H9 (cell line): ENCODE data around the gene SYDE1. TPM values are rescaled to one million over a fixed set of nuclear protein-coding genes. Genes with fewer than 3 reads are reported as not detected.

Experiments
- DNase-seq: peaks from one replicate; pipeline ENCODE4 v3.0.0-alpha.2; 2017
- H2AFZ ChIP-seq: one replicate; pipeline ENCODE4 v1.6.1; 2013; ENCODE audit warnings: mild to moderate bottlenecking, low read length, control low read depth, moderate library complexity
- H2AK5ac ChIP-seq: 2 replicates; pipeline ENCODE4 v1.6.1; 2013; ENCODE audit warnings: low read length, control low read depth, mixed read lengths; ENCODE audit not compliant: insufficient read length
- H2BK120ac ChIP-seq: one replicate; pipeline ENCODE4 v1.6.1; 2013; ENCODE audit warnings: low read depth, mild to moderate bottlenecking, low read length, control low read depth, inconsistent platforms; ENCODE audit not compliant: poor library complexity, severe bottlenecking
- H2BK12ac ChIP-seq: 2 replicates; pipeline ENCODE4 v1.6.1; 2013; ENCODE audit warnings: low read length, control low read depth, mixed read lengths, low read depth; ENCODE audit not compliant: insufficient read length
- H2BK15ac ChIP-seq: 2 replicates; pipeline ENCODE4 v1.6.1; 2013; ENCODE audit warnings: low read depth, low read length, control low read depth
- H2BK20ac ChIP-seq: one replicate; pipeline ENCODE4 v1.6.1; 2013; ENCODE audit warnings: low read depth, mild to moderate bottlenecking, low read length, control low read depth, inconsistent platforms; ENCODE audit not compliant: poor library complexity, severe bottlenecking
- H2BK5ac ChIP-seq: 2 replicates; pipeline ENCODE4 v1.6.1; 2013; ENCODE audit warnings: low read length, control low read depth, mixed read lengths; ENCODE audit not compliant: insufficient read length
- H3K14ac ChIP-seq: 2 replicates; pipeline ENCODE4 v1.6.1; 2013; ENCODE audit warnings: low read length, control low read depth; ENCODE audit not compliant: insufficient read depth
- H3K18ac ChIP-seq: 2 replicates; pipeline ENCODE4 v1.6.1; 2013; ENCODE audit warnings: low read depth, mild to moderate bottlenecking, mixed read lengths, low read length, control low read depth; ENCODE audit not compliant: insufficient read length
- H3K23ac ChIP-seq: 2 replicates; pipeline ENCODE4 v1.6.1; 2013; ENCODE audit warnings: low read length, control low read depth, mixed read lengths, low read depth; ENCODE audit not compliant: insufficient read length
- H3K23me2 ChIP-seq: 2 replicates; pipeline ENCODE4 v1.6.1; 2013; ENCODE audit warnings: low read depth, mild to moderate bottlenecking, mixed read lengths, low read length, control low read depth; ENCODE audit not compliant: insufficient read length, poor library complexity, severe bottlenecking
- H3K27ac ChIP-seq: 2 replicates; pipeline ENCODE4 v1.5.1; 2013; ENCODE audit warnings: low read length, control low read depth, mixed read lengths, low read depth; ENCODE audit not compliant: insufficient read length
- H3K27me3 ChIP-seq: 2 replicates; pipeline ENCODE4 v1.6.1; 2013; ENCODE audit warnings: low read length, control low read depth, inconsistent platforms; ENCODE audit not compliant: insufficient read depth
- H3K4ac ChIP-seq: 2 replicates; pipeline ENCODE4 v1.6.1; 2013; ENCODE audit warnings: low read depth, mild to moderate bottlenecking, control low read depth, inconsistent platforms, low read length, moderate library complexity
- H3K4me1 ChIP-seq: 2 replicates; pipeline ENCODE4 v1.6.1; 2013; ENCODE audit warnings: low read length, control low read depth, inconsistent platforms; ENCODE audit not compliant: insufficient read depth
- H3K4me2 ChIP-seq: 2 replicates; pipeline ENCODE4 v1.6.1; 2013; ENCODE audit warnings: low read length, control low read depth, mixed read lengths; ENCODE audit not compliant: insufficient read length, insufficient read depth
- H3K56ac ChIP-seq: 2 replicates; pipeline ENCODE4 v1.6.1; 2013; ENCODE audit warnings: low read depth, mild to moderate bottlenecking, mixed read lengths, low read length, control low read depth; ENCODE audit not compliant: insufficient read length
- H3K79me1 ChIP-seq: 2 replicates; pipeline ENCODE4 v1.6.1; 2013; ENCODE audit warnings: low read depth, mild to moderate bottlenecking, moderate library complexity, low read length, control low read depth, inconsistent platforms; ENCODE audit not compliant: insufficient read depth, poor library complexity, severe bottlenecking
- H3K79me2 ChIP-seq: 2 replicates; pipeline ENCODE4 v1.6.1; 2013; ENCODE audit warnings: low read length, control low read depth, inconsistent platforms; ENCODE audit not compliant: insufficient read depth
- H3K9ac ChIP-seq: 2 replicates; pipeline ENCODE4 v1.6.1; 2013; ENCODE audit warnings: low read length, control low read depth, mixed read lengths; ENCODE audit not compliant: insufficient read length; ENCODE audit errors: extremely low read depth
- H3K9me3 ChIP-seq: one replicate; pipeline ENCODE4 v1.6.1; 2013; ENCODE audit warnings: low read depth, low read length, inconsistent platforms; ENCODE audit not compliant: control insufficient read depth
- H3T11ph ChIP-seq: one replicate; pipeline ENCODE4 v1.6.1; 2013; ENCODE audit warnings: mild to moderate bottlenecking, low read length, control low read depth, inconsistent platforms
- H4K20me1 ChIP-seq: one replicate; pipeline ENCODE4 v1.6.1; 2013; ENCODE audit not compliant: control insufficient read depth, insufficient read length, insufficient read depth
- H4K5ac ChIP-seq: 2 replicates; pipeline ENCODE4 v1.6.1; 2013; ENCODE audit warnings: low read depth, mild to moderate bottlenecking, mixed read lengths, low read length, control low read depth; ENCODE audit not compliant: insufficient read length
- H4K8ac ChIP-seq: replicated peaks from 2 replicates; pipeline ENCODE4 v1.6.1; 2013; ENCODE audit warnings: low read length, control low read depth, mixed read lengths, low read depth; ENCODE audit not compliant: insufficient read length
- H4K91ac ChIP-seq: 2 replicates; pipeline ENCODE4 v1.6.1; 2013; ENCODE audit warnings: low read depth, mild to moderate bottlenecking, moderate library complexity, mixed read lengths, low read length, control low read depth; ENCODE audit not compliant: insufficient read length
- H3K27ac Mint-ChIP-seq, 3 experiments: 2 replicates in 2 of 3; 3 replicates in 1 of 3; pipeline ENCODE4 v1.8.0; 2020 to 2021; ENCODE audit warnings: mixed read lengths in 3 of 3, mild to moderate bottlenecking in 1 of 3, moderate library complexity in 1 of 3
- H3K27me3 Mint-ChIP-seq: 2 replicates; pipeline ENCODE4 v1.8.0; 2021; ENCODE audit warnings: low read depth, mild to moderate bottlenecking, moderate library complexity, mixed read lengths
- H3K36me3 Mint-ChIP-seq, 3 experiments: 2 replicates in 2 of 3; 3 replicates in 1 of 3; pipeline ENCODE4 v1.8.0; 2020 to 2021; ENCODE audit warnings: low read depth in 3 of 3, mixed read lengths in 3 of 3; ENCODE audit not compliant: insufficient read depth in 1 of 3
- H3K4me1 Mint-ChIP-seq, 2 experiments: 2 replicates each; pipeline ENCODE4 v1.8.0; 2020; ENCODE audit warnings: mixed read lengths in 2 of 2
- H3K4me3 Mint-ChIP-seq, 2 experiments: 2 replicates in 1 of 2; 3 replicates in 1 of 2; pipeline ENCODE4 v1.8.0; 2020 to 2021; ENCODE audit warnings: mild to moderate bottlenecking in 2 of 2, mixed read lengths in 2 of 2, moderate library complexity in 1 of 2
- H3K9me3 Mint-ChIP-seq, 2 experiments: 2 replicates in 1 of 2; 3 replicates in 1 of 2; pipeline ENCODE4 v1.8.0; 2020; ENCODE audit warnings: mild to moderate bottlenecking in 2 of 2, mixed read lengths in 2 of 2, moderate library complexity in 1 of 2
- WGBS: extraction: QIAGEN DNeasy Blood & Tissue Kit; methylation state at CpG from one replicate; pipeline ENCODE4 v1.1.7; 2013; ENCODE audit warnings: missing lambda C conversion rate, low lambda C conversion rate, mixed read lengths; ENCODE audit not compliant: insufficient read length; ENCODE audit errors: extremely low coverage; 5-methylcytosine and 5-hydroxymethylcytosine counted together
- total RNA-seq: library from RNA; stranded (reverse); gene quantifications from 2 replicates; pipeline ENCODE4 v1.2.1, GENCODE V29; 2021
- TF ChIP-seq, protein P1 (sequence below): fragments of 200-600 bp; sonication (generic); conservative IDR thresholded peaks from 3 replicates; pipeline ENCODE4 v1.8.0; 2021; ENCODE audit warnings: antibody characterized with exemption, mild to moderate bottlenecking

The SYDE1 gene
- total RNA-seq, 1 experiment from 2014 or later = 21.4 TPM

DNA sequence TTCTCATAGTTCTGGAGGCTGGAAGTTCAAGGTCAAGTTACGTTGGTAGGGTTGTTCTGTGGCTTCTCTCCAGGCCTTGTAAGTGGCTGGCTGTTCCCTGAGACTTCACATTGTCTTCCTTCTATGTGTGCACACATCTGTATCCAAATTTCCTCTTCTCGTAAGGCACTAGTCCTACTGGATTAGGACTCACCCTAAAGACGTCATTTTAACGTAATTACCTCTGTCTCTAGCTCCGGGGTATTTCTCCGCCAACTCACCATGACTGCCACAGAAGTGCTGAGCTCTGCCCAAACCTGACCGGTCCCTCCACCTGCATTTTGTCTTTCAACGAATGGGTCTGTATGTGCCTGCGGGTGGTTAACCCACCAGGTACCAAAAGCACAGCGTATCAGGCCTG, 8.7 kb upstream of the SYDE1 start:
- no peaks in the 10 kb centered on the region for H4K20me1 ChIP-seq
- WGBS = no CpG with 5 or more reads among the region's 10 CpGs
- no peak overlapping the region for H3K9ac ChIP-seq
- H3K27ac ChIP-seq = no peak overlapping the region
- Mint-ChIP-seq H3K36me3 (peaks cover 0 to 4% (median 1%) of the 10 kb centered on the region in 3 experiments; a peak in 2 of 7 replicates), H3K9me3 (peaks cover 13% of the 10 kb centered on the region in 2 experiments), H3K27ac (no peak overlapping the region), H3K27me3 (peaks cover 2% of the 10 kb centered on the region; the same call in 1 of the 2 replicates), H3K4me1 (no peaks in the 10 kb centered on the region), H3K4me3 (no peak overlapping the region)
- no peak overlapping the region for H3K4ac ChIP-seq
- H3K4me2 ChIP-seq = no peak overlapping the region
- no peaks in the 10 kb centered on the region for H3K9me3 ChIP-seq
- H3K18ac ChIP-seq = no peak overlapping the region
- H3K27me3 ChIP-seq = no peaks in the 10 kb centered on the region
- peak overlapping the region; percentile 70 for H3K56ac ChIP-seq
- H3K79me2 ChIP-seq = no peaks in the 10 kb centered on the region
- H2BK20ac ChIP-seq = no peak overlapping the region
- H2BK12ac ChIP-seq = no peak overlapping the region
- no peak overlapping the region for H3K14ac ChIP-seq
- no peak overlapping the region for H3K23ac ChIP-seq
- H2BK120ac ChIP-seq = peak overlapping the region; percentile 19
- DNase-seq = no peak
- H2AK5ac ChIP-seq = no peak overlapping the region
- H3K79me1 ChIP-seq = no peaks in the 10 kb centered on the region
- no peak overlapping the region for H4K8ac ChIP-seq
- TF ChIP-seq, protein P1, sequence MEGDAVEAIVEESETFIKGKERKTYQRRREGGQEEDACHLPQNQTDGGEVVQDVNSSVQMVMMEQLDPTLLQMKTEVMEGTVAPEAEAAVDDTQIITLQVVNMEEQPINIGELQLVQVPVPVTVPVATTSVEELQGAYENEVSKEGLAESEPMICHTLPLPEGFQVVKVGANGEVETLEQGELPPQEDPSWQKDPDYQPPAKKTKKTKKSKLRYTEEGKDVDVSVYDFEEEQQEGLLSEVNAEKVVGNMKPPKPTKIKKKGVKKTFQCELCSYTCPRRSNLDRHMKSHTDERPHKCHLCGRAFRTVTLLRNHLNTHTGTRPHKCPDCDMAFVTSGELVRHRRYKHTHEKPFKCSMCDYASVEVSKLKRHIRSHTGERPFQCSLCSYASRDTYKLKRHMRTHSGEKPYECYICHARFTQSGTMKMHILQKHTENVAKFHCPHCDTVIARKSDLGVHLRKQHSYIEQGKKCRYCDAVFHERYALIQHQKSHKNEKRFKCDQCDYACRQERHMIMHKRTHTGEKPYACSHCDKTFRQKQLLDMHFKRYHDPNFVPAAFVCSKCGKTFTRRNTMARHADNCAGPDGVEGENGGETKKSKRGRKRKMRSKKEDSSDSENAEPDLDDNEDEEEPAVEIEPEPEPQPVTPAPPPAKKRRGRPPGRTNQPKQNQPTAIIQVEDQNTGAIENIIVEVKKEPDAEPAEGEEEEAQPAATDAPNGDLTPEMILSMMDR = no peak
- H3K23me2 ChIP-seq = no peaks in the 10 kb centered on the region
- H3T11ph ChIP-seq = no peak overlapping the region
- no peak overlapping the region for H2BK5ac ChIP-seq
- no peak overlapping the region for H4K91ac ChIP-seq
- H2BK15ac ChIP-seq = no peak overlapping the region
- no peak overlapping the region for H2AFZ ChIP-seq
- no peak overlapping the region for H4K5ac ChIP-seq
- H3K4me1 ChIP-seq = no peaks in the 10 kb centered on the region
